ENCODE results near the gene GLTPD2.

The GLTPD2 gene

DNA sequence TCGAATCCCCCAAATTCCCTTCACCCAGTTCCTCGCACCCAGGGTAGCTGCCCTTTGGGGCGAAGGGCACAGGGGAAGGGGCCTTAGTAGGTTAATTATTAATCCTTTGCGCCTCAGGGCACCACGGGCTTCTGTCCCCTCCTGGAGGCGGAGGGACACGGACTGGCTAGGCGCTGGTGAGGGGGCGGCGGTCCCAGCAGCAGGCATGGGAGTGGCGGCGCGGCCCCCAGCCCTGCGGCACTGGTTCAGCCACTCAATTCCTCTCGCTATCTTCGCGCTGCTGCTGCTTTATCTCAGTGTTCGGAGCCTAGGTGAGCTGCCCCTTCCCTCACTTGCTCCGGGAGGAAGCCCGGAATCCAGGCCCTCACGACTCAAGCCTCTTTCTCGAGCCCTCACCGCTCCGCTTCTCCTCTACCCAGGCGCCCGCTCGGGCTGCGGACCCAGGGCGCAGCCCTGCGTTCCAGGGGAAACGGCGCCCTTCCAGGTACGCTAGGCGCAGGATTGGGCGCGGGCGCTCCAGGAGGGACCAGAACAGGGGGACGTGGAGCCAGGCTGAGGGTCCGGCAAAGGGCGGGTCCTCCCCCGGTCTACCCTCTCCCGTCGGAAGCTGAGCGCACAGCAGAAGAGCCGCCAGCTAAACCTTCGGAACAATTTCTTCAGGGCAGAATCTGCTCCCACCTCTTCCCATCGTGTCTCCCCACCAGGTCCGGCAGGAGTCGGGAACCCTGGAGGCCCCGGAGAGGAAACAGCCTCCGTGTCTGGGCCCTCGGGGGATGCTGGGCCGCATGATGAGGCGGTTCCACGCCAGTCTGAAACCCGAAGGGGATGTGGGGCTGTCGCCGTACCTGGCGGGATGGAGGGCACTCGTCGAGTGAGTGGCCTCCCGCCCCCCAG lies at the start of gene GLTPD2:
Gene GLTPD2 (plus strand): TSS at position 158 of the 894 bp plus-strand sequence. CDS start 48 bp downstream, at position 206.
- DNase-seq (ENCODE audit: low read depth in 2 of 2): no peak

DNA sequence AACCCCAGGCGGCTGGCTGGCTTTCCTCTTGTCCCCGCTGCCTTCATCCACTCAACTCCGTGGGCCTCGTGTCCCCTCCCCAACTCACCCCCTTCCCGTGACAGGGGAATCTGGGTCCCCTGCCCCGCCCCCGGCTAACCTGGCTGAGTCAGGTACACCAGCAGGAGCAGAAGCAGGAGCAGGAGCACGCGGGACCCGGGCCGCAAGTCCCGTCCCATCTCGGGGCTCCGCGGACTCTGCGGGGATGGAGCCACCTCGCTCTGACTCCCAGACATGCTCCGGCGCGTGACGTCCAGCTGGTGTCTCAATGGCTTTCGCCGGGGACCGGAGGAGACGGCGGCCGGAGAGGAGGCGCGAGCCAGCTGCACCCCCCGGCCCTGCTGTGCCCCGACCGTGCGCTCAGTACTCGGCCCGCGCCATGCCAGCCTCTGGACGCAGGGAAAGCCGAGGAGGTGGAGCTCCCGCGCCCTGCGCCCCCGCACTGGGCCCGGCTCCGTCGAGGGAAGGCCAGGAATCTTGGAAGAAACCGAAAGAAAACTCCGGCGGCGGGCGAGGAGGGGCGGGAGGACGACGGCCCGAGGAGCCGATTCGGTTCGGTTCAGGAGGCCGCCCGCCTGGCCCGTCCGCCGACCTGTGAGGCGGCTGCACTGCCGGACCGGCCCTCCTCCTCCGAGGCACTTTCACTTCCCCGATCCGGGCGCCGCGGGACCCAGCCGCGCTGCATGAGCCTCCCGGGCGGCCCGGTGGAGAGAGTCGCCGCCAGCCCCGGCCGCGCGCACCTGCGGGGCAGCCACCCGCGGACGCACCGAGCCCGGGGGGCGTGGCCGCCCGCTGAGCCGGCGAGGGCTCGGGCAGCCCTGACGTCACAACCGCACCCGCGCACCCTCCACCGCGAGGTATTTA lies 49.4 kb upstream of the GLTPD2 start, which contains the start of the genes CXCL16 and ZMYND15:
Gene CXCL16 (minus strand): TSS at position 807 of the 903 bp plus-strand sequence. CDS start 589 bp downstream, at position 218.
Gene ZMYND15 (plus strand): TSS at position 712 of the 903 bp plus-strand sequence. CDS start 716 bp downstream, outside the sequence.
- DNase-seq (ENCODE audit: low read depth in 2 of 2): peak in 1 of 2 donors; percentile 33

DNA sequence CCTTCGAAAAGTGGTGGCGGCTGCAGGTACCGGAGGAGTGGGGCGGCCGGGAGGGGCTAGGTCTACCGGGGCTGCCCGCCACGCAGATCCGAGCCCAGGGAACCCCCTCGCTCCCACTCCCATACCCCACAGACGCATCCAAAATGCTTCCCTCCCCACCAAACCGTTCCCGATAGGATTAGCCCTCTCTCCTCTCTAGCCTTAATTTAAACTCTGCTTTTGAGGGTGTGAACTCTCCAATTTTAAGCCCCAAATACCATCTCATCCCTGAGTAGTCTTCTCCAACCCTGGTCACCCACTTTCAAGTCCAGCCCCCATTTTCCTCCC lies 48.8 kb upstream of the GLTPD2 start:
- no peak for DNase-seq (ENCODE audit: low read depth in 2 of 2)

DNA sequence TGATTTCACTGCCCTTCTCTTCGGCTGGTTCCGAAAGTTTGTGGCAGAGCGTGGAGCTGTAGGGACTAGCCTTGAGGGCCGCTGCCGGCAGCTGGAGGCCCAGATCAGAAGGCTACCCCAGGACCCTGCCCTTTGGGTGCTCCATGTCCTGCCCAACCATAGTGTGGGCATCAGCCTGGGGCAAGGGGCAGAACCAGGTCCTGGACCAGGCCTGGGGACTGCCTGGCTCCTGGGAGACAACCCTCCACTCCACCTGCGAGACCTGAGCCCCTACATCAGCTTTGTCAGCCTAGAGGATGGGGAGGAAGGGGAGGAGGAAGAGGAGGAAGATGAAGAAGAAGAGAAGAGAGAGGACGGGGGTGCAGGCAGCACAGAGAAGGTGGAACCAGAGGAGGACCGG lies 48.2 kb upstream of the GLTPD2 start:
- no peak for DNase-seq (ENCODE audit: low read depth in 2 of 2)

DNA sequence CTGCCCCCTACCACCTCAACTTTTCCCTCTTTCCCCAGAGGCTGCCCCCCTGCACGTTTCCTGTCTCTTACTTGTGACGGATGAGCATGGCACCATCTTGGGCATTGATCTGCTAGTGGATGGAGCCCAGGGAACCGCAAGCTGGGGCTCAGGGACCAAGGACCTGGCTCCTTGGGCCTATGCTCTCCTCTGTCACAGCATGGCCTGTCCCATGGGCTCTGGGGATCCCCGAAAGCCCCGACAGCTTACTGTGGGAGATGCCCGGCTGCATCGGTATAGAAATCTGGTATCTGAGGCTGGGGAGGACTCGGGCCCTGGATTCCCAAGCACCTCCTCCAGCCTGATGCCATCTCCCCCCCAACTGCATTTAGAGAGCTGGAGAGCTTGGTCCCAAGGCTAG lies 47.2 kb upstream of the GLTPD2 start:
- no peak for DNase-seq (ENCODE audit: low read depth in 2 of 2)

DNA sequence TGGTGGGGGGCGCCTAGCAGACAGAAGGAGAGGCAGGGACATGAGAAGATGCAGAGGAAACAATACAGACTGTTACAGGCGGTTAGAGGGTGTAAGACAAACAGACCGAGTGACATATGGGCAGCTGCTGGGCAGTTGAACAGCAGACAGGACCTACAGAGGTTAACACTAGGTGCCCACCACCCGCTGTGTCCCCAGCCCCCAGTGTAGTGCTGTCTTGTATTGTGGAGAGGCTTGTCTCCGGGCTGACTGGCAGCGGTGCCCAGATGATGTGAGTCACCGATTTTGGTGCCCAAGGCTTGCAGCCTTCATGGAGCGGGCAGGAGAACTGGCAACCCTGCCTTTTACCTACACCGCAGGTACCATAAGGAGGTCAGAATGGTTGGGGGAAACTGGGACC lies 46.6 kb upstream of the GLTPD2 start:
- DNase-seq (ENCODE audit: low read depth in 2 of 2): no peak

DNA sequence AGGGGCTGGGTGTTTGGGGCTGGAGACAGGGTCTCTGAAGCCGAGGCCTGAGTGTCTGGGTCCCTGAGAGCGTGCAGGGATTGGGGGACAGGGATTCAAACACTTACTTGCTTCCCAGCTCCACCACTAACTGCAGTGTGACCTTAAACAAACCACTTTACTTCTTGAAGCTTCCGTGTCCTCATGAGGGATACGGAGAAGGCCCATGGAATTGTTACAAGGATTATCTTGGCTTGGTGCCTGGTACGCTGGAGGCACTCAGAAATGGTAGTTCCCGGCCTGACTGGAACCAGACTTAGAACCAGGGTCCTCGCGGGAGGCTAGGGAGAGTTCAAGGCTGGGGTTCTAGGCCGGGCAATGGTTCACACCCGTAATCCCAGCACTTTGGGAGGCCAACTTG lies 46.1 kb upstream of the GLTPD2 start:
- DNase-seq (ENCODE audit: low read depth in 2 of 2): no peak

DNA sequence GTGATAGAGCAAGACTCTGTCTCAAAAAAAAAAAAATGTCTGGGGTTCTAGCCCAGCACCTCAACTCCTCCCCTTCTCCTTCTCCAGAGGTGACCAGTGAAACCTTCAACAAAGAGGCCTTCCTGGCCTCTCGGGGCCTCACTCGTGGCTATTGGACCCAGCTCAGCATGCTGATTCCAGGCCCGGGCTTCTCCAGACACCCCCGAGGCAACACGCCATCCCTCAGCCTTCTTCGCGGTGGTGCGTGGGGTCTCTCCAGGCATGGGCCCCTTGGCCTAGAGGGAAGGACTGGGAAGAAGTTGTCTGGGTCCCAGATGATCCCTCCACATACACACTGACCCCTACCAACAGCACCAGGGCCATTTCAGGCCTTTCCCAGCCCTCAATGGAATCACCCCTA lies 45.5 kb upstream of the GLTPD2 start:
- DNase-seq (ENCODE audit: low read depth in 2 of 2): no peak

DNA sequence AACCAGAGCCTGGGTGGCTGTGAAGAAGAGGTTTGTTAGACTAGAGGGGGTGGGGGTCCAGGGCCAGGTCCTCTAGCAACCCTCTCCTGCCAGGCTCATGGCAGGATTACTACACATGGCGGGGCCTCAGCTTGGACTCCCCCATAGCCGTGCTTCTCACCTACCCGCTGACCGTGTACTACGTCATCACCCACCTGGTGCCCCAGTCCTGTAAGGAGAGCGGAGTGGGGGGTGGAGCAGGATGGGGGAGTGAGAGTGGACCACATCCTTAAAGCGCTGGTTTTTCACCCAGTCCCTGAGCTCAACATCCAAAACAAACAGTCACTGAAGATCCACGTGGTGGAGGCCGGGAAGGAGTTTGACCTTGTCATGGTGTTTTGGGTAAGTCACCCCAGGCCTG lies 44.9 kb upstream of the GLTPD2 start:
- DNase-seq (ENCODE audit: low read depth in 2 of 2): no peak

DNA sequence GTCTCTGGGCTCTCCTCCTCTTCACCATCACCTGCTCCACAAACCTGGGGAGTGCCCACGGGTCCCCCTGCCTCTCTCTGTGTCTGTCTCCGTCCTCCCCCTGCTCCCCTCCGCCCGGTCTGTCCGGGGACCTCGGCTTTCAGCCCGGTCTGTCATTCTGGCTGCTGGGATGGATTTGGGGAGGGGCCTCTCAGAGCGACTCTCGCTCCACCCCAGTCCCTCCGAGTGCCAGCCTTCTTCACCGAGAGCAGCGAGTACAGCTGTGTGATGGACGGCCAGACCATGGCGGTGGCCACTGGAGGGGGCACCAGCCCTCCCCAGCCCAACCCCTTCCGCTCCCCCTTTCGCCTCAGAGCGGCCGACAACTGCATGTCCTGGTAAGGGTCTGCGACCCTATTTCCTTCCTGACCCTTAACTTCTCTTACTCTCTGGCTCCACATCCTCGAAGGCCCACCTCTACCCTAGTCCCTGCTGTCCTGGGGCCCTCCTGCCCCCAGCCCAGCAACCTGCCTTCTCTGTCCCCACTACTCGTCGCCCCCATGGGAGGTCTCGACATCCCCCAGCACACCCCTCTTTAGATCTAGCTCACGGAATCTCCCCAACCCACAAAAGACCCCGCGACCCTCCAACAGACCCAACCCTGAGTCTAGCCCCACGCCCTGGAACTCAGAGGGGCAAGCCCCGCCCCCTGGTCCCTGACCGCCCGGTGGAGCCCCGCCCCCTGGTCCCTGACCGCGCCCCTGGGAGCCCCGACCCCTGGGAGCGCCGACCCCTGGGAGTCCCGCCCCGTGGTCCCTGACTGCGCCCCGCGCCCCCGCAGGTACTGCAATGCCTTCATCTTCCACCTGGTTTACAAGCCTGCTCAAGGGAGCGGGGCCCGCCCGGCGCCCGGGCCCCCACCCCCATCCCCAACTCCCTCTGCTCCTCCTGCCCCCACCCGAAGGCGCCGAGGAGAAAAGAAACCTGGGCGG lies 43.5 kb upstream of the GLTPD2 start:
- no peak for DNase-seq (ENCODE audit: low read depth in 2 of 2)

DNA sequence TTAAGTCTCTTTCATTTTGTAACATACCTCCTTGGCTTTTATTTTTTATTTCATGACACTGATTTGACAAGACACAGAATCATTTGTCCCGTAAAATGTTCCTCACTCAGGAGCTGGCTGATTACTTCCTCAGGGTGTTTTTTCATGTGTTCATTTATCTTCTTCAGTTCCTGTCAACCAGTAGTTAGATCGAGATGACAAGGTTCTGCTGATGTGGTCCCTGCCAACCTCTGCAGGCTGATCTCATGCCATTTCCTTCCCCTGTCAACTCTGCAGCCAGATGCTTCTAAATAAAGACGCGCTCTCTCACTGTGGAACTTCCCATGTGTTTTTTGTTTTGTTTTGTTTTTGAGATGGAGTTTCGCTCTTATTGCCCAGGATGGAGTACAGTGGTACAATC lies 40.9 kb upstream of the GLTPD2 start:
- DNase-seq (ENCODE audit: low read depth in 2 of 2): no peak

DNA sequence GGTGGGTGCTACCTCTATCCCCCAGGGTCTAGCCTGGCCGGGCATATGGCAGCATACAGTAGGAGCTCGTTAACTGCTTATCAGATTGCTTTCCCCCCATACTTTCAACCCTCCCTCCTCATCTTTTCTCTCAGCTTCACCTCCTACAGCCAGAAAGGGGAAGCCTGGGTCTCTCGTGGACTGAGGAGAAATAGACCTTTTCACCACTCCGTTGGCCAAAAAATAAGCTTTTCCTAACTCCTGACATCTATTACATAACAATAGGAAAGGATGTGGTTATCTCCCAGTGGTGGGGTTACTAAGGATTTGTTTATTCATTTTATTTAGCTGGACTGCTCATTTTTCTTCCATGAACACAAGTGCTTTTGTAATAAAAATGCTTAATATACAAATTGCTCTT lies 40.1 kb upstream of the GLTPD2 start:
- DNase-seq (ENCODE audit: low read depth in 2 of 2): no peak

DNA sequence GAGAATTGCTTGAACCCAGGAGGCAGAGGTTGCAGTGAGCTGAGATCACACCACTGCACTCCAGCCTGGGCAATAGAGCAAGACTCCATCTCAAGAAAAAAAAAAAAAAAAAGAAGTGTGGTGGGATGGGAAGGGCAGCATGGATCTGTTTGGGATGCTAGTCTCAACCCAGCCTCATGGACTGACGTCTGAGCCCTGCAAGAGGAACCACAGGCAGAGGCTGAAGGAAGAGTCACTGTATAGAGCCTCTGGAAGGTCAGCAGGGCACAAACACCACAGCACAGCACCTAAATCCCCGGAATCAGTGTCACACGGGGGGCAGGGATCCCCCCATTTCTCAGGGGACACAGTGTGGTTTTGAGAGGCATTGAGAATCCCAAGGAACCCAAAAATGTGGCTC lies 38.2 kb upstream of the GLTPD2 start:
- DNase-seq (ENCODE audit: low read depth in 2 of 2): no peak

DNA sequence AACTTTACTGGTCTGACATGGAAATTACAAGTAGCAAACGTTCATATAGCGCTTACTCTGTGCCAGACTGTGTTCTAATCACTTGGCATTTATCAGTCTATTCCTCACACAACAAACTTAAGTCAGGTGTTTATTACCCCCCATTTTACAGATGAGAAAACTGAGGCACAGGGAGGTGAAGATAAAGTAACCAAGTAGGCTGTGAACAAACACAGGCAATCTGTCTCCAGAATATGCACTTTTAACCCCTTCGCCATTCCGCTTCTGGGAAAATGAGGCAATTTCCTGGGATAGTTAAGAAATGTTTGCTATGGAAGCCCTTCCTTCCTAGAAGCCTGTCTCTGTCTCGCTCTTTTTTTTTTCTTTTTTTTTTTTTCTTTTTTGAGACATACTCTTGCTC lies 36.8 kb upstream of the GLTPD2 start:
- DNase-seq (ENCODE audit: low read depth in 2 of 2): no peak

DNA sequence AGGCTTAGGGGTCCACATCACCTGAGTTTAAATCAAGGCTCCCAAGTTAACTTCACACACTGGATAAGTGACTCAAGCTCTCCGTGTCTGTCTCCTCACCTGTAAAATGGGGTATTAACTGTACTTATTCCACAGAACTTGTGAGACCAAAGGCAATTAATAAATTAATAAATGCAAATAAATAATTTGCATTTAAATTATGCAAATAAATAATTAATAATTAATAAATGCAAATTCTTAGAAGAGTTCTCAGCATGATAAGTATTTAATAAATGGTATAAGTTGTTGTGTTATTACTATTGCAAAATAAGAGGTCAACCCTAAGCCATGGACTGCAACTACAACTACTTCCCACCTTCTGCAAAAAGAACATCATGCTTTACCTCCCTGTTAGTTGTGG lies 35.4 kb upstream of the GLTPD2 start:
- no peak for DNase-seq (ENCODE audit: low read depth in 2 of 2)

DNA sequence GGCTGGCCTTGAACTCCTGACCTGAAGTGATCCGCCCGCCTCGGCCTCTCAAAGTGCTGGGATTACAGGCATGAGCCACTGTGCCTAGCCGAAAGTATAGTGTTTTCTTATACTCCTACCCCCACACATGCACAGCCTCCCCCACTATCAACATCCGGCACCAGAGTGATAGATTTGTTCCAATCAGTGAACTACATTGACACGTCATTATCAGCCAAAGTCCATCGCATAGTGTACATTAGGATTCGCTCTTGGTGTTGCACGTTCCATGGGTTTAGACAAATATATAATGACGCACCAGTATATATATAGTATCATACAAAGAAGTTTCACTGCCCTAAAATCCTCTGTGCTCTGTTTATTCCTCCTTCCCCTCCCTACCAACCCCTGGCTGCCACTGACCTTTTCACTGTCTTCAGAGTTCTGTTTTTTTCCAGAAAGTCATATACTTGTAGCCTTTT lies 29.0 kb upstream of the GLTPD2 start:
- DNase-seq (ENCODE audit: low read depth in 2 of 2): no peak

DNA sequence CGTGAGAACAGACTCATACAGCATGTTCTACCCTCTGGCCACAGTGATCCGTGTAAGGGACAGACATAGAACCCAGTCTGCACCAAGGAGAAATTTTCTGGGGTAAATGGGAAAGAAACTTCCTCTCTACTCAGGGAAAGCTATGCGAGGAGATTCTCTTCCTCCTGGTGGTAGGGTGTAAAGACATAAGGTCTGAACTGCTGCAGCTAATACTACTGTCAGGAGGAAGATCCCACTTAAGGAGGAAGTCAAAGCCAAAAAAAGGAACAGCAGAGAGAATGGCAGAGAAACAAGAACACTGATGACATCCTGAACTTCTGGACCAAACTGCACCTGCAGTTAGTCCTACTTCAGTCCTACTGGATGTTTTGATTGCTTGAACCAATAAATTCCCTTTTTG lies 24.2 kb upstream of the GLTPD2 start:
- DNase-seq (ENCODE audit: low read depth in 2 of 2): no peak

DNA sequence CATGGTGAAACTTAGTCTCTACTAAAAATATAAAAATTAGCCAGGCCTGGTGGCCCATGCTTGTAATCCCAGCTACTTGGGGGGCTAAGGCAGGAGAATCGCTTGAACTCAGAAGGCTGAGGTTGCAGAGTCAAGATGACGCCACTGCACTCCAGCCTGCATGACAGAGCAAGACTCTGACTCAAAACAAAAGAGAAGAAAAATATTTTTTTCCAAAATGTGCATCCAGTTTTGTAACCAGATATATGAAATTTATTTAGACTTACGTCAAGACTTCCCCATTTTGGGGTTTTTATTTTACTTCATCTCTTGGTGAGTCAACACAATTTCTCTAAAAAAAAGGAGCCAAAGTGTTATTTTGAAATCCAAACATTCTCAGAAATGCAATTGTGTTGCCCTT lies 22.6 kb upstream of the GLTPD2 start:
- DNase-seq (ENCODE audit: low read depth in 2 of 2): no peak

DNA sequence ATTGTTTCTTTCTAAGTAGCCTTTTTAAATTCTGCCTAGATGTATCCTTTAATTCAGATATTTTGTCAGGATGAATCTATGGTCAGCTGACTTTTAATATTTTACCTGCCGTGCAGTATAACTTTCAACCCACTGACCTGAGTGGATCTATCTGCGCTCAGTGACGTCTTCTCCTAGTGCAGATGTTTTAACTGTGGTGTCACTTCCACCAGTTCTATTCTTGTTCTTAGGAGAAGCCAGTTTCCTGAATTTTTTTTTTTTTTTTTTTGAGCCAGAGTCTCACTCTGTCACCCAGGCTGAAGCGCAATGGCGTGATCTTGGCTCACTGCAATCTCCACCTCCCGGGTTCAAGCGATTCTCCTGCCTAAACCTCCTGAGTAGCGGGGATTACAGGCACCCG lies 22.0 kb upstream of the GLTPD2 start:
- no peak for DNase-seq (ENCODE audit: low read depth in 2 of 2)

DNA sequence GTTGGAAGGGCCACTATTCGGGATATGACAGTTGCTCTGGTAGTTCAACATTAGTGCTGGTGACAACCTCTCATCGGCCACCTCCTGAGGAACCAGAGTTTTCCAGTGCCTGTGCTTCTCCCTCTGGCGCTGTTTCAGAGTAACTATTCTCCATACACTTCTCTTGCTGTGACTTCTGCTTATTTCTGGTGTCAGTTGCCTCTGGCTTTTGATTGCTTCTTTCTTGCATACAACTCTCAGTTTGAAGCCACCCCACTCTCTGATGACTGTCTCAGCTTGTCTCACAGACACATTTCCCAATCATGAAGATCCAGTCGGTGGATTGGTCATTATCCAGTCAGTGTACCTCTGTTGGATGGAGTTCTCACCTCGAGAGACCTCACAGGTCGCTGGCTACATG lies 20.5 kb upstream of the GLTPD2 start:
- DNase-seq (ENCODE audit: low read depth in 2 of 2): no peak

DNA sequence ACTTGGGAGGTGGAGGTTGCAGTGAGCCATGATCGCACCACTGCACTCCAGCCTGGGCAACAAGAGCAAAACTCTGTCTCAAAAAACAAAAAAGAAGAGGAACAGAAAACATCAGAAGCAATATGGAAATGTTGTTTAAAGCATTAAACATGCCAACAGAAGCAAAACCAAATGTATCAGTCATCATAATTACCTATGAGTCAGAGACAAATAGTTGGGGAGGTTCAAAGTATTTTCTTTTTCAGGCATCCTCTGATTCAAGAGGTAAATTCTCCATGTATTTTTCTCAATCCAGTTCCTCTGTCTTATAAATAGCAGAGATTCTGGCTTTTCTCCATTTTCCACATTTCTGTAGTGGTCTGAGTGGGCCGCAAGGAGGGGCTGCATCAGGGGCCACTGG lies 19.1 kb upstream of the GLTPD2 start:
- DNase-seq (ENCODE audit: low read depth in 2 of 2): no peak
